Panc1 (cell line): Measurements from ENCODE around the gene TNPO1.

Experiments
- POLR2AphosphoS5 ChIP-seq: IDR thresholded peaks from 2 replicates; pipeline ENCODE4 v1.6.1; 2012; ENCODE audit warnings: mild to moderate bottlenecking, low read depth, low read length, moderate library complexity
- SIN3A ChIP-seq: IDR thresholded peaks from 2 replicates; pipeline ENCODE4 v1.6.1; 2012; ENCODE audit warnings: low read depth, mild to moderate bottlenecking, low read length, moderate library complexity, borderline replicate concordance; ENCODE audit not compliant: insufficient read depth
- TCF7L2 ChIP-seq: IDR thresholded peaks from 2 replicates; pipeline ENCODE4 v1.6.1; 2011; ENCODE audit warnings: mild to moderate bottlenecking, low read depth, low read length, inconsistent platforms
- TF ChIP-seq, protein P1 (sequence below): fragments of 450-650 bp; IDR thresholded peaks from 2 replicates; pipeline ENCODE4 v1.5.1; 2017; ENCODE audit warnings: mild to moderate bottlenecking
- TF ChIP-seq, protein P2 (sequence below), 2 experiments: IDR thresholded peaks; 2 replicates each; pipeline ENCODE4 v1.6.1; 2011 to 2012; ENCODE audit warnings: low read depth in 2 of 2, control low read depth in 1 of 2, low read length in 1 of 2, mild to moderate bottlenecking in 1 of 2, moderate library complexity in 1 of 2; ENCODE audit not compliant: insufficient read depth in 1 of 2

DNA sequence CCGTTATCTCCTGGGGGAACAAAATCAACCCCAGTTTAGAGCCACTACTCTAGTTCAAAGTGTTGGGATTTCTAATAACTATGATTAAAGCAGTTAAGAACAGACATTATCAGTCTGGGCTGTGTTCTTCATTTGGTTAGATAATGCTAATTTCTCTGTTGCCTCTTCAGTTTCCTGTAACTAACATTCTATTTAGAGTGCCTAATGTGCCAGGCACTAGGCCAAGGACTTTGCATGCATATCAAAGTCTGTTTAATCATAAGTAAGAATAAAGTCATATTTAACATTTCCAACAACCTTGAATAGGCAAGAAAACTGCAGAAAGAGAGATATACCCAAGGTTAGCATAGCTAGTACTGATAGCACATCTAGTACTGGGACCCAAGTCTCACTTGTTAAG lies 68.4 kb downstream of the TNPO1 start:
- no peak for TF ChIP-seq SIN3A
- TF ChIP-seq, protein P1, sequence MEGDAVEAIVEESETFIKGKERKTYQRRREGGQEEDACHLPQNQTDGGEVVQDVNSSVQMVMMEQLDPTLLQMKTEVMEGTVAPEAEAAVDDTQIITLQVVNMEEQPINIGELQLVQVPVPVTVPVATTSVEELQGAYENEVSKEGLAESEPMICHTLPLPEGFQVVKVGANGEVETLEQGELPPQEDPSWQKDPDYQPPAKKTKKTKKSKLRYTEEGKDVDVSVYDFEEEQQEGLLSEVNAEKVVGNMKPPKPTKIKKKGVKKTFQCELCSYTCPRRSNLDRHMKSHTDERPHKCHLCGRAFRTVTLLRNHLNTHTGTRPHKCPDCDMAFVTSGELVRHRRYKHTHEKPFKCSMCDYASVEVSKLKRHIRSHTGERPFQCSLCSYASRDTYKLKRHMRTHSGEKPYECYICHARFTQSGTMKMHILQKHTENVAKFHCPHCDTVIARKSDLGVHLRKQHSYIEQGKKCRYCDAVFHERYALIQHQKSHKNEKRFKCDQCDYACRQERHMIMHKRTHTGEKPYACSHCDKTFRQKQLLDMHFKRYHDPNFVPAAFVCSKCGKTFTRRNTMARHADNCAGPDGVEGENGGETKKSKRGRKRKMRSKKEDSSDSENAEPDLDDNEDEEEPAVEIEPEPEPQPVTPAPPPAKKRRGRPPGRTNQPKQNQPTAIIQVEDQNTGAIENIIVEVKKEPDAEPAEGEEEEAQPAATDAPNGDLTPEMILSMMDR = no peak
- no peak for TF ChIP-seq POLR2AphosphoS5
- no peak for TF ChIP-seq TCF7L2
- TF ChIP-seq, protein P2, sequence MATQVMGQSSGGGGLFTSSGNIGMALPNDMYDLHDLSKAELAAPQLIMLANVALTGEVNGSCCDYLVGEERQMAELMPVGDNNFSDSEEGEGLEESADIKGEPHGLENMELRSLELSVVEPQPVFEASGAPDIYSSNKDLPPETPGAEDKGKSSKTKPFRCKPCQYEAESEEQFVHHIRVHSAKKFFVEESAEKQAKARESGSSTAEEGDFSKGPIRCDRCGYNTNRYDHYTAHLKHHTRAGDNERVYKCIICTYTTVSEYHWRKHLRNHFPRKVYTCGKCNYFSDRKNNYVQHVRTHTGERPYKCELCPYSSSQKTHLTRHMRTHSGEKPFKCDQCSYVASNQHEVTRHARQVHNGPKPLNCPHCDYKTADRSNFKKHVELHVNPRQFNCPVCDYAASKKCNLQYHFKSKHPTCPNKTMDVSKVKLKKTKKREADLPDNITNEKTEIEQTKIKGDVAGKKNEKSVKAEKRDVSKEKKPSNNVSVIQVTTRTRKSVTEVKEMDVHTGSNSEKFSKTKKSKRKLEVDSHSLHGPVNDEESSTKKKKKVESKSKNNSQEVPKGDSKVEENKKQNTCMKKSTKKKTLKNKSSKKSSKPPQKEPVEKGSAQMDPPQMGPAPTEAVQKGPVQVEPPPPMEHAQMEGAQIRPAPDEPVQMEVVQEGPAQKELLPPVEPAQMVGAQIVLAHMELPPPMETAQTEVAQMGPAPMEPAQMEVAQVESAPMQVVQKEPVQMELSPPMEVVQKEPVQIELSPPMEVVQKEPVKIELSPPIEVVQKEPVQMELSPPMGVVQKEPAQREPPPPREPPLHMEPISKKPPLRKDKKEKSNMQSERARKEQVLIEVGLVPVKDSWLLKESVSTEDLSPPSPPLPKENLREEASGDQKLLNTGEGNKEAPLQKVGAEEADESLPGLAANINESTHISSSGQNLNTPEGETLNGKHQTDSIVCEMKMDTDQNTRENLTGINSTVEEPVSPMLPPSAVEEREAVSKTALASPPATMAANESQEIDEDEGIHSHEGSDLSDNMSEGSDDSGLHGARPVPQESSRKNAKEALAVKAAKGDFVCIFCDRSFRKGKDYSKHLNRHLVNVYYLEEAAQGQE (IDR thresholded peaks at IDR 0.05; ENCODE audit: insufficient read depth in 1 of 2, low read depth in 2 of 2, low read length in 1 of 2) = no peak
